ENCODE measurements around the gene ANO3.

The ANO3 gene

GRCh38 chr11:26675233-26675928 is 343.5 kb downstream of the ANO3 start:
- Histone ChIP-seq H3K4me1 (ENCODE audit: low read length) (no peaks in the 10 kb centered on the region), H2AFZ (ENCODE audit: low read depth, low read length) (no peak overlapping the region), H3K36me3 (replicated peaks; ENCODE audit: low read depth, low read length) (no peaks in the 10 kb centered on the region), H4K20me1 (ENCODE audit: insufficient read depth, low read length) (no peaks in the 10 kb centered on the region), H3K27me3 (ENCODE audit: low read depth, low read length) (no peaks in the 10 kb centered on the region), H3K27ac (ENCODE audit: low read length) (no peak overlapping the region), H3K4me2 (ENCODE audit: low read length) (peak overlapping the region; percentile 14; the same call in 1 of the 2 replicates), H3K4me3 (ENCODE audit: low read length) (no peak overlapping the region), H3K9me3 (ENCODE audit: insufficient read depth, low read length) (no peaks in the 10 kb centered on the region), H3K79me2 (ENCODE audit: low read length) (no peaks in the 10 kb centered on the region), H3K9ac (ENCODE audit: low read length) (no peak overlapping the region)
- TF ChIP-seq EZH2phosphoT487 (IDR thresholded peaks at IDR 0.05; ENCODE audit: low read depth), result no peak
- no peak for TF ChIP-seq CTCF (IDR thresholded peaks at IDR 0.05; ENCODE audit: low read depth, low read length)

- Histone ChIP-seq H3K27me3 (ENCODE audit: low read depth, low read length) (no peaks in the 10 kb centered on the region), H3K9me3 (ENCODE audit: insufficient read depth, low read length) (no peaks in the 10 kb centered on the region), H2AFZ (ENCODE audit: low read depth, low read length) (no peak overlapping the region), H3K79me2 (ENCODE audit: low read length) (no peaks in the 10 kb centered on the region), H3K9ac (ENCODE audit: low read length) (no peak overlapping the region), H4K20me1 (ENCODE audit: insufficient read depth, low read length) (no peaks in the 10 kb centered on the region), H3K27ac (ENCODE audit: low read length) (no peak overlapping the region), H3K4me1 (ENCODE audit: low read length) (no peaks in the 10 kb centered on the region), H3K36me3 (replicated peaks; ENCODE audit: low read depth, low read length) (no peaks in the 10 kb centered on the region), H3K4me2 (ENCODE audit: low read length) (no peak overlapping the region), H3K4me3 (ENCODE audit: low read length) (no peak overlapping the region)
- TF ChIP-seq EZH2phosphoT487 (IDR thresholded peaks at IDR 0.05; ENCODE audit: low read depth), result no peak
- TF ChIP-seq CTCF (IDR thresholded peaks at IDR 0.05; ENCODE audit: low read depth, low read length), result no peak
Observed at GRCh38 chr11:26676641-26677040, 344.7 kb downstream of the ANO3 start.

GRCh38 chr11:26677566-26677965 is 345.6 kb downstream of the ANO3 start:
- TF ChIP-seq EZH2phosphoT487 (IDR thresholded peaks at IDR 0.05; ENCODE audit: low read depth), result no peak
- no peak for TF ChIP-seq CTCF (IDR thresholded peaks at IDR 0.05; ENCODE audit: low read depth, low read length)
- H4K20me1 ChIP-seq (ENCODE audit: insufficient read depth, low read length), result no peaks in the 10 kb centered on the region
- no peak overlapping the region for H3K4me2 ChIP-seq (ENCODE audit: low read length)
- H3K9ac ChIP-seq (ENCODE audit: low read length), result no peak overlapping the region
- H3K27ac ChIP-seq (ENCODE audit: low read length), result no peak overlapping the region
- no peaks in the 10 kb centered on the region for H3K79me2 ChIP-seq (ENCODE audit: low read length)
- no peaks in the 10 kb centered on the region for H3K4me1 ChIP-seq (ENCODE audit: low read length)
- no peaks in the 10 kb centered on the region for H3K27me3 ChIP-seq (ENCODE audit: low read depth, low read length)
- H3K36me3 ChIP-seq (replicated peaks; ENCODE audit: low read depth, low read length), result no peaks in the 10 kb centered on the region
- H3K4me3 ChIP-seq (ENCODE audit: low read length), result no peak overlapping the region
- no peaks in the 10 kb centered on the region for H3K9me3 ChIP-seq (ENCODE audit: insufficient read depth, low read length)
- no peak overlapping the region for H2AFZ ChIP-seq (ENCODE audit: low read depth, low read length)

GRCh38 chr11:26687351-26687750 is 355.4 kb downstream of the ANO3 start:
- no peak overlapping the region for H3K4me2 ChIP-seq (ENCODE audit: low read length)
- no peak overlapping the region for H2AFZ ChIP-seq (ENCODE audit: low read depth, low read length)
- no peaks in the 10 kb centered on the region for H3K36me3 ChIP-seq (replicated peaks; ENCODE audit: low read depth, low read length)
- H3K27me3 ChIP-seq (ENCODE audit: low read depth, low read length), result no peaks in the 10 kb centered on the region
- H3K4me1 ChIP-seq (ENCODE audit: low read length), result no peaks in the 10 kb centered on the region
- H3K27ac ChIP-seq (ENCODE audit: low read length), result no peak overlapping the region
- no peaks in the 10 kb centered on the region for H4K20me1 ChIP-seq (ENCODE audit: insufficient read depth, low read length)
- TF ChIP-seq CTCF (IDR thresholded peaks at IDR 0.05; ENCODE audit: low read depth, low read length), result no peak
- no peak for TF ChIP-seq EZH2phosphoT487 (IDR thresholded peaks at IDR 0.05; ENCODE audit: low read depth)
- H3K9ac ChIP-seq (ENCODE audit: low read length), result no peak overlapping the region
- H3K79me2 ChIP-seq (ENCODE audit: low read length), result no peaks in the 10 kb centered on the region
- H3K4me3 ChIP-seq (ENCODE audit: low read length), result no peak overlapping the region
- no peaks in the 10 kb centered on the region for H3K9me3 ChIP-seq (ENCODE audit: insufficient read depth, low read length)
